Lower leg skin (tissue), 3 donors: ENCODE results near the gene FBXL19.

ENCODE experiments used
- CTCF ChIP-seq, 3 donors: fragments of 450-650 bp; IDR thresholded peaks; one replicate each; pipeline ENCODE4 v1.5.1; 2016; ENCODE audit warnings: antibody characterized with exemption in 3 of 3, mild to moderate bottlenecking in 3 of 3, moderate library complexity in 2 of 3
- POLR2A ChIP-seq, 2 donors: fragments of 450-650 bp; IDR thresholded peaks; one replicate each; pipeline ENCODE4 v1.6.1; 2016 to 2017; ENCODE audit warnings: antibody characterized with exemption in 2 of 2, mild to moderate bottlenecking in 1 of 2, moderate library complexity in 1 of 2

DNA sequence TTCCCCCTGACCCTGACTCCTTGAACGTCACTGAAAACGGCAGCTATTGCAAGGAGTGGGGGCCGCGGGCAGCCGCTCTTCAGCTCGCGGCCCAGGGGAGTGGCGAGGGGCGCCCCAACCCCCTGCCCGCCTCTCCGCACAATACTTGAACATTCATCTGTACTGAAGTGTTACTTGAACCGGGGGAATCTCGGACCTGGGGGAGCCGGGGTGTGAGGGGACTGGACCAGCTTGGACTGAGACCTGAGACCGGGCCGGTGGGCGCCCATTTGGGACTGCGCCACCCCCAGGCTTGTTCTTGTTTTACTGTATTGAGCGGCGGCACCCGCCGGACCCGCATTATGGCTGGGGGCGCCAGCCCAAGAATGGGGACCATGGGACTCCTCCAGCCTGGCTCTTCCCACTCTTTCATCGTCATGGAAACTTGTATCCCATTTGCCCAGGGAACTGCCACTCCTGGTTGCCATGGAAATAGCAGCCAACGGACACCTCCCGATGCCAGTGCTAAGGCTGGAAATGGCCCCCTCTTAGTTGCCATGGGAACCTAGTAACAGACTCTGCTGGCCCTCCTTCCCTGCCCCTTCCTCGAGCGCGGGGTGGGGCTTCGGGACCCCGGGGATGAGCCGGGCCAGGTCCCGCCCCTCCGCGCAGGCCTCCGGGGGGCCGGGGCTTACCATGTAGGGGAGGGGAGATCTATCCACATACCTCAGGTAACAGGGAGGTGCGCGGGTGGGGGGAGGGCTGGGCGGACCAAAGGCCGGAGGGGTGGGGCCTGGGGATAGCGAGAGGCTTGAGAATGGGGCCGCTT lies 24.7 kb downstream of the FBXL19 start:
- TF ChIP-seq CTCF (IDR thresholded peaks at IDR 0.05), result no peak
- TF ChIP-seq POLR2A (IDR thresholded peaks at IDR 0.05), result no peak
